H1 (cell line): Measurements from ENCODE around the gene HLA-F. TPM values are rescaled to one million over a fixed set of nuclear protein-coding genes. Genes with fewer than 3 reads are reported as not detected.

Experiments
- CTCF ChIA-PET: fragments of 300-600 bp; sonication (Branson Sonifier 250); formaldehyde crosslinking; loops from one replicate; lab custom pipeline; 2021; ENCODE audit not compliant: partially characterized antibody; lab: Charles Lee
- POLR2A ChIA-PET: fragments of 300-600 bp; sonication (Branson Sonifier 250); formaldehyde crosslinking; loops from one replicate; lab custom pipeline; 2021; ENCODE audit warnings: inconsistent platforms; ENCODE audit not compliant: partially characterized antibody; lab: Charles Lee
- DNase-seq, 2 experiments: peaks; one replicate each; pipeline versions ENCODE4 v3.0.0 to v3.0.0-alpha.2; 2010 to 2022; ENCODE audit warnings: low spot score in 2 of 2, low read depth in 1 of 2, mixed read lengths in 1 of 2
- FAIRE-seq: peaks from 2 replicates; lab custom pipeline; 2011; peaks lifted over from hg19 to GRCh38; lab: Jason Lieb, UNC
- H2AFZ ChIP-seq: 2 replicates; pipeline ENCODE4 v1.8.1; 2012; ENCODE audit warnings: low read length, inconsistent platforms
- H2AK5ac ChIP-seq: 2 replicates; pipeline ENCODE4 v1.6.1; 2013; ENCODE audit warnings: low read depth, low read length
- H2BK120ac ChIP-seq: replicated peaks from 2 replicates; pipeline ENCODE3; 2013; ENCODE audit warnings: low read depth, low read length, inconsistent platforms
- H2BK12ac ChIP-seq: 2 replicates; pipeline ENCODE4 v1.6.1; 2013; ENCODE audit warnings: low read depth, low read length
- H2BK15ac ChIP-seq: 2 replicates; pipeline ENCODE4 v1.6.1; 2013; ENCODE audit warnings: low read length
- H2BK20ac ChIP-seq: 2 replicates; pipeline ENCODE4 v1.6.1; 2013; ENCODE audit warnings: low read length
- H2BK5ac ChIP-seq: 2 replicates; pipeline ENCODE4 v1.6.1; 2013; ENCODE audit warnings: low read depth, low read length
- H3K14ac ChIP-seq: 2 replicates; pipeline ENCODE4 v1.6.1; 2013; ENCODE audit warnings: inconsistent platforms; ENCODE audit not compliant: insufficient read length
- H3K18ac ChIP-seq: 2 replicates; pipeline ENCODE4 v1.6.1; 2013; ENCODE audit warnings: low read length; ENCODE audit errors: extremely low read depth
- H3K23ac ChIP-seq: 2 replicates; pipeline ENCODE4 v1.6.1; 2013; ENCODE audit warnings: inconsistent platforms; ENCODE audit not compliant: insufficient read length
- H3K23me2 ChIP-seq: 2 replicates; pipeline ENCODE4 v1.6.1; 2013; ENCODE audit warnings: low read depth, low read length
- H3K27ac ChIP-seq: 2 replicates; pipeline ENCODE4 v1.6.1; 2011; ENCODE audit warnings: low read depth, low read length, inconsistent platforms
- H3K27me3 ChIP-seq, 4 experiments: replicated peaks in 1 of 4; 1 replicate in 1 of 4; 2 replicates in 3 of 4; pipeline versions ENCODE4 v1.6.1 to v1.8.1; 2011 to 2013; ENCODE audit warnings: low read length in 3 of 4, mild to moderate bottlenecking in 3 of 4, inconsistent platforms in 2 of 4, mixed read lengths in 2 of 4, moderate library complexity in 1 of 4; ENCODE audit not compliant: control insufficient read depth in 3 of 4, insufficient read depth in 3 of 4; ENCODE audit errors: extremely low read depth in 1 of 4
- H3K36me3 ChIP-seq, 4 experiments: 2 replicates each; pipeline versions ENCODE4 v1.6.1 to v1.8.1; 2011 to 2013; ENCODE audit warnings: mild to moderate bottlenecking in 4 of 4, low read length in 3 of 4, moderate library complexity in 2 of 4, control low read depth in 1 of 4, inconsistent platforms in 1 of 4; ENCODE audit not compliant: insufficient read depth in 4 of 4, control insufficient read depth in 2 of 4
- H3K4ac ChIP-seq: replicated peaks from 2 replicates; pipeline ENCODE3; 2013; ENCODE audit warnings: low read length, low read depth, mixed read lengths, inconsistent platforms; ENCODE audit not compliant: insufficient read length
- H3K4me1 ChIP-seq, 4 experiments: replicated peaks in 1 of 4; 1 replicate in 1 of 4; 2 replicates in 3 of 4; pipeline versions ENCODE4 v1.6.1 to v1.8.1; 2011 to 2013; ENCODE audit warnings: low read length in 3 of 4, inconsistent platforms in 2 of 4, mixed read lengths in 1 of 4; ENCODE audit not compliant: insufficient read depth in 4 of 4, control insufficient read depth in 3 of 4
- H3K4me2 ChIP-seq, 2 experiments: 2 replicates each; pipeline versions ENCODE4 v1.6.1 to v1.8.1; 2011 to 2013; ENCODE audit warnings: low read depth in 2 of 2, low read length in 2 of 2, control low read depth in 1 of 2, inconsistent platforms in 1 of 2, mild to moderate bottlenecking in 1 of 2; ENCODE audit not compliant: insufficient read depth in 1 of 2
- H3K4me3 ChIP-seq, 4 experiments: fragments of 200-600, 300-600 bp in 1 of 4; sonication (generic), shearing (Covaris generic), sonication (Bioruptor Twin) in 1 of 4; 2 replicates each; pipeline versions ENCODE4 v1.5.1 to v1.8.1; 2011 to 2016; ENCODE audit warnings: low read length in 4 of 4, low read depth in 3 of 4, control low read depth in 2 of 4, inconsistent platforms in 2 of 4, mild to moderate bottlenecking in 2 of 4, mixed read lengths in 1 of 4, moderate library complexity in 1 of 4; ENCODE audit not compliant: insufficient read depth in 2 of 4; ENCODE audit errors: extremely low read depth in 1 of 4
- H3K56ac ChIP-seq: replicated peaks from 2 replicates; pipeline ENCODE3; 2013; ENCODE audit warnings: low read depth, mild to moderate bottlenecking, mixed read lengths, low read length, inconsistent platforms; ENCODE audit not compliant: insufficient read length
- H3K79me1 ChIP-seq: 2 replicates; pipeline ENCODE4 v1.6.1; 2013; ENCODE audit warnings: low read depth, low read length, control low read depth
- H3K79me2 ChIP-seq, 2 experiments: 2 replicates each; pipeline versions ENCODE4 v1.6.1 to v1.8.1; 2012 to 2013; ENCODE audit warnings: low read length in 2 of 2, mild to moderate bottlenecking in 2 of 2, inconsistent platforms in 1 of 2; ENCODE audit not compliant: insufficient read depth in 2 of 2, control insufficient read depth in 1 of 2
- H3K9ac ChIP-seq, 4 experiments: replicated peaks in 1 of 4; 1 replicate in 1 of 4; 2 replicates in 3 of 4; pipeline versions ENCODE4 v1.6.1 to v1.8.1; 2011 to 2013; ENCODE audit warnings: low read depth in 3 of 4, low read length in 3 of 4, control low read depth in 2 of 4, mild to moderate bottlenecking in 2 of 4, moderate library complexity in 2 of 4, inconsistent platforms in 1 of 4; ENCODE audit errors: extremely low read depth in 1 of 4
- H3K9me3 ChIP-seq, 2 experiments: 2 replicates each; pipeline versions ENCODE4 v1.6.1 to v1.8.1; 2012 to 2013; ENCODE audit warnings: mild to moderate bottlenecking in 2 of 2, moderate library complexity in 2 of 2, control low read depth in 1 of 2, inconsistent platforms in 1 of 2, low read depth in 1 of 2, low read length in 1 of 2, mixed read lengths in 1 of 2; ENCODE audit not compliant: insufficient read depth in 2 of 2
- H4K20me1 ChIP-seq, 2 experiments: replicated peaks in 1 of 2; 2 replicates each; pipeline versions ENCODE3 to v1.8.1; 2011 to 2013; ENCODE audit warnings: inconsistent platforms in 2 of 2, low read length in 2 of 2, mild to moderate bottlenecking in 1 of 2; ENCODE audit not compliant: insufficient read depth in 2 of 2, control insufficient read depth in 1 of 2
- H4K5ac ChIP-seq: 2 replicates; pipeline ENCODE4 v1.6.1; 2013; ENCODE audit warnings: low read length, low read depth, mixed read lengths, inconsistent platforms; ENCODE audit not compliant: insufficient read length
- H4K8ac ChIP-seq: 2 replicates; pipeline ENCODE4 v1.8.0; 2013; ENCODE audit warnings: mild to moderate bottlenecking, moderate library complexity, low read length, inconsistent platforms; ENCODE audit not compliant: insufficient read depth; ENCODE audit errors: extremely low read depth
- H4K91ac ChIP-seq: replicated peaks from 2 replicates; pipeline ENCODE3; 2013; ENCODE audit warnings: low read length, mixed read lengths, inconsistent platforms; ENCODE audit not compliant: insufficient read length
- ASH2L ChIP-seq: fragments of 200-600, 300-600 bp; sonication (generic); IDR thresholded peaks from one replicate; pipeline ENCODE4 v1.7.1; 2017; ENCODE audit warnings: low read length
- BCL11A ChIP-seq, 2 experiments: IDR thresholded peaks; one replicate each; pipeline ENCODE4 v1.6.1; 2011; ENCODE audit warnings: low read depth in 2 of 2, low read length in 2 of 2, mild to moderate bottlenecking in 2 of 2
- CBX5 ChIP-seq: fragments of 300-800, 300-1000 bp; sonication (generic); IDR thresholded peaks from 2 replicates; pipeline ENCODE4 v1.7.1; 2016; ENCODE audit warnings: antibody characterized with exemption, low read length, low read depth
- E2F6 ChIP-seq: IDR thresholded peaks from 2 replicates; pipeline ENCODE4 v1.6.1; 2012; ENCODE audit warnings: inconsistent platforms
- EGR1 ChIP-seq: IDR thresholded peaks from 2 replicates; pipeline ENCODE4 v1.6.1; 2011; ENCODE audit warnings: low read depth, low read length, borderline replicate concordance
- HDAC6 ChIP-seq: IDR thresholded peaks from one replicate; pipeline ENCODE4 v1.7.1; 2012; ENCODE audit warnings: low read depth, mild to moderate bottlenecking, inconsistent platforms, low read length, moderate library complexity
- KDM5A ChIP-seq: fragments of 200-600 bp; IDR thresholded peaks from 2 replicates; pipeline ENCODE4 v1.7.1; 2012; ENCODE audit warnings: mild to moderate bottlenecking, low read length, inconsistent platforms, mixed read lengths
- NRF1 ChIP-seq: IDR thresholded peaks from 2 replicates; pipeline ENCODE4 v1.6.1; 2011; ENCODE audit warnings: mild to moderate bottlenecking, low read depth, low read length, improper control_type of control experiment
- POU5F1 ChIP-seq: IDR thresholded peaks from 2 replicates; pipeline ENCODE4 v1.6.1; 2011; ENCODE audit warnings: low read depth, mild to moderate bottlenecking, low read length, moderate library complexity
- RBBP5 ChIP-seq: IDR thresholded peaks from 2 replicates; pipeline ENCODE4 v1.7.1; 2012; ENCODE audit warnings: low read depth, mild to moderate bottlenecking, inconsistent platforms, low read length, moderate library complexity, borderline replicate concordance
- RXRA ChIP-seq: IDR thresholded peaks from 2 replicates; pipeline ENCODE4 v1.6.1; 2011; ENCODE audit warnings: low read depth, mild to moderate bottlenecking, low read length, moderate library complexity; ENCODE audit not compliant: insufficient read depth
- SP1 ChIP-seq: IDR thresholded peaks from 2 replicates; pipeline ENCODE4 v1.6.1; 2011; ENCODE audit warnings: low read depth, low read length
- SUZ12 ChIP-seq: fragments of 200-600 bp; sonication (generic); IDR thresholded peaks from 2 replicates; pipeline ENCODE4 v1.6.1; 2012; ENCODE audit warnings: mild to moderate bottlenecking, inconsistent platforms, low read length, moderate library complexity, mixed read lengths
- TBP ChIP-seq: IDR thresholded peaks from 2 replicates; pipeline ENCODE4 v1.6.1; 2011; ENCODE audit warnings: low read depth, low read length, improper control_type of control experiment
- YY1 ChIP-seq: IDR thresholded peaks from 2 replicates; pipeline ENCODE4 v1.6.1; 2011; ENCODE audit warnings: low read depth, mild to moderate bottlenecking, low read length
- WGBS, 2 experiments: shearing (Covaris generic) in 1 of 2; methylation state at CpG; one replicate each; pipeline versions ENCODE4 v1.1.6 to v1.1.7; 2013 to 2015; ENCODE audit warnings: low lambda C conversion rate in 2 of 2, mixed read lengths in 2 of 2, inconsistent platforms in 1 of 2, low coverage in 1 of 2, missing lambda C conversion rate in 1 of 2; ENCODE audit not compliant: insufficient replicate concordance in 2 of 2, insufficient coverage in 1 of 2, insufficient read length in 1 of 2; ENCODE audit errors: extremely low coverage in 1 of 2, missing lambda C conversion rate in 1 of 2; 5-methylcytosine and 5-hydroxymethylcytosine counted together
- polyA plus RNA-seq, 7 experiments: library from polyadenylated mRNA; depleted of rRNA in 3 of 7; stranded (reverse) in 5 of 7; unstranded in 2 of 7; fragments of >200 nt in 5 of 7; fragments of 200-250 nt in 2 of 7; gene quantifications; 1 replicate in 5 of 7; 2 replicates in 1 of 7; 4 replicates in 1 of 7; pipeline versions ENCODE4 v1.2.1 to v1.2.3, GENCODE V29; 2011 to 2013; ENCODE audit warnings: missing spikeins in 2 of 7, mixed read lengths in 2 of 7
- total RNA-seq: library from RNA; stranded (reverse); fragmentation: NEBNext Ultra II Directional; extraction: Animal tissue kit (Norgen Biotek cat#: 25700); gene quantifications from 2 replicates; pipeline ENCODE4 v1.2.1, GENCODE V29; 2021

The HLA-F gene
- total and polyA plus RNA-seq, 2 of the 8 experiments (the other 6 are each of a cell fraction or from before 2014, with no cell fraction given) = 9.6 to 11.7 TPM

- no peaks in the 10 kb centered on the region for H3K79me2 ChIP-seq
- H2BK12ac ChIP-seq = no peak overlapping the region
- H3K14ac ChIP-seq = no peak overlapping the region
- no peak overlapping the region for H4K91ac ChIP-seq
- no peaks in the 10 kb centered on the region for H3K23me2 ChIP-seq
- no peak overlapping the region for H3K4ac ChIP-seq
- no peaks in the 10 kb centered on the region for H3K9me3 ChIP-seq
- no peak overlapping the region for H3K4me3 ChIP-seq
- no peak overlapping the region for H2BK15ac ChIP-seq
- H4K20me1 ChIP-seq = peaks cover 0 to 3% of the 10 kb centered on the region in 2 experiments
- CTCF ChIA-PET = interaction anchor here (0.6 to 2.4 kb wide), 5 partner anchors 26 to 199 kb away, joined by 3 to 14 read pairs (median 6); no protein-coding TSS in a partner anchor
- no peak overlapping the region for H3K56ac ChIP-seq
- H3K18ac ChIP-seq = no peak overlapping the region
- H2AFZ ChIP-seq = no peak overlapping the region
- H3K23ac ChIP-seq = no peak overlapping the region
- H3K4me2 ChIP-seq = no peak overlapping the region
- H3K79me1 ChIP-seq = no peaks in the 10 kb centered on the region
- no peak overlapping the region for H2BK5ac ChIP-seq
- no peak overlapping the region for H2AK5ac ChIP-seq
- no peak overlapping the region for H2BK120ac ChIP-seq
- H3K9ac ChIP-seq = no peak overlapping the region
- 81% methylated on average over 3 of the region's 3 CpGs; no CpG with 5 or more reads in 1 of the 2 experiments for WGBS, 2 experiments
- no peak overlapping the region for H2BK20ac ChIP-seq
- FAIRE-seq (no peak), DNase-seq (no peak)
- no peak overlapping the region for H4K8ac ChIP-seq
- POLR2A ChIA-PET = interaction anchor here (0.7 to 1.2 kb wide), 2 partner anchors 10 to 130 kb away, joined by 3 read pairs; no protein-coding TSS in a partner anchor
- H3K4me1 ChIP-seq = no peaks in the 10 kb centered on the region
- H3K27me3 ChIP-seq = peaks cover 0 to 2% (median 0%) of the 10 kb centered on the region in 4 experiments; a peak in 3 of 7 replicates
- no peaks in the 10 kb centered on the region for H3K36me3 ChIP-seq
- no peak overlapping the region for H4K5ac ChIP-seq
- H3K27ac ChIP-seq = no peak overlapping the region
- TF ChIP-seq YY1 (no peak), NRF1 (no peak), POU5F1 (no peak), ASH2L (no peak), SUZ12 (no peak), E2F6 (no peak), RXRA (no peak), RBBP5 (no peak), HDAC6 (no peak), CBX5 (no peak), TBP (no peak), SP1 (no peak), BCL11A (IDR thresholded peaks at IDR 0.05; ENCODE audit: low read depth in 2 of 2, low read length in 2 of 2) (no peak), KDM5A (no peak), EGR1 (no peak)
Observed at GRCh38 chr6:29731281-29731680, 8.0 kb downstream of the HLA-F start.
